ENCODE results near the gene ECHDC3.
A peak's percentile ranks its signal among the peaks of the same experiment; 100 is the strongest.

The ECHDC3 gene

DNA sequence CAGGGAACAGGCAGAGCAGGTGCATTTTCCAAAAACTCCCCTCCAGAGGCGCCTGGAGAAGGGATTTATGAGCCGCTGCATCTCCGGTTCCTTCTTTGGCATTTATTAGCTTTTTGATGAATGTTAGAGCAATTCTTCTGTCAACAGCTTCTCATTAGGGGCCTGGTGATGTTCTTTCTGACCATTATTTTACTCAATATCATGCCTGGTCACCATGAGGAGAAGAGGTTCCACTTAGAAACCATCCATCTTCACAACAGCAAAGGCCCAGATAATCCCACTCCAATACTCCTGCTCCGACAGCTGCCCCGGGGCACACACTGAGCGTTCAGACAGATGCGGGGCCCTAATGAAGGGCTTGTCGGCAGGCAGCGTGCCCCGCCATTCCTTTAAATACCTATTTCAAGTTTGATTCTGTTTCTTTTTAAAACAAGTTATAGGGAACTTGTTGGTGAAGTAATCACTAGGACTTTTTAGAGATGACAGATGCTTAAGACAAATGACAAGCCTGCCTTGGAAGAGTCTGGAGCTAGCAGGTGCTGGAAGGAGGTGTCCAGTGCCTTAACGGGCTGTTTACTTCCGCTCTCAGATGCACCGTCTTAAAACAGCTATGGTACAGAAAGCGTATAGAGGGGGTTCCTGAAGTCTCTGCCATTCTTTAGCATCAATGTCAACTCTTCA lies 31.7 kb downstream of the ECHDC3 start (continued):
- TF ChIP-seq ZNF341 (tag by site-specific recombination; IDR thresholded peaks at IDR 0.05; ENCODE audit: low read depth) (peak; percentile 48; the same call in 1 of the 2 replicates), ZNF660 (tag by site-specific recombination; IDR thresholded peaks at IDR 0.05) (no peak), ZNF239 (tag by site-specific recombination; IDR thresholded peaks at IDR 0.05) (no peak), ZNF211 (tag by site-specific recombination; IDR thresholded peaks at IDR 0.05; ENCODE audit: low read depth) (no peak), ZNF48 (tag by site-specific recombination; IDR thresholded peaks at IDR 0.05) (no peak), ZNF843 (tag by site-specific recombination; IDR thresholded peaks at IDR 0.05) (peak; percentile 99), SCRT2 (tag by site-specific recombination; IDR thresholded peaks at IDR 0.05) (peak; percentile 59), ZNF350 (tag by site-specific recombination; IDR thresholded peaks at IDR 0.05) (no peak), FEZF1 (tag by site-specific recombination; IDR thresholded peaks at IDR 0.05) (peak; percentile 99), ZNF529 (tag by site-specific recombination; IDR thresholded peaks at IDR 0.05; ENCODE audit: insufficient replicate concordance) (no peak), ZNF664 (tag by site-specific recombination; IDR thresholded peaks at IDR 0.05) (0 out of 2 replicates have a peak, but pooled peaks have one; percentile 19), KLF16 (tag by site-specific recombination; IDR thresholded peaks at IDR 0.05) (peak; percentile 64), MYNN (tag by site-specific recombination; IDR thresholded peaks at IDR 0.05; ENCODE audit: borderline replicate concordance) (no peak), ZNF513 (tag by site-specific recombination; IDR thresholded peaks at IDR 0.05) (peak; percentile 58), KLF1 (tag by site-specific recombination; IDR thresholded peaks at IDR 0.05) (peak; percentile 52; the same call in 1 of the 2 replicates), ZNF449 (tag by site-specific recombination; IDR thresholded peaks at IDR 0.05) (peak; percentile 44; the same call in 1 of the 2 replicates), ZNF354C (tag by site-specific recombination; IDR thresholded peaks at IDR 0.05; ENCODE audit: borderline replicate concordance, low read depth) (no peak), GLI4 (tag by site-specific recombination; IDR thresholded peaks at IDR 0.05) (no peak), ZNF2 (tag by site-specific recombination; IDR thresholded peaks at IDR 0.05) (peak; percentile 57; the same call in 1 of the 2 replicates), ZNF501 (tag by site-specific recombination; IDR thresholded peaks at IDR 0.05) (peak; percentile 64; the same call in 1 of the 2 replicates), GFI1B (tag by site-specific recombination; IDR thresholded peaks at IDR 0.05) (peak; percentile 79), ZNF184 (tag by site-specific recombination; IDR thresholded peaks at IDR 0.05) (0 out of 2 replicates have a peak, but pooled peaks have one; percentile 53), ZNF707 (tag by site-specific recombination; IDR thresholded peaks at IDR 0.05) (no peak)
- TF ChIP-seq, protein P1, sequence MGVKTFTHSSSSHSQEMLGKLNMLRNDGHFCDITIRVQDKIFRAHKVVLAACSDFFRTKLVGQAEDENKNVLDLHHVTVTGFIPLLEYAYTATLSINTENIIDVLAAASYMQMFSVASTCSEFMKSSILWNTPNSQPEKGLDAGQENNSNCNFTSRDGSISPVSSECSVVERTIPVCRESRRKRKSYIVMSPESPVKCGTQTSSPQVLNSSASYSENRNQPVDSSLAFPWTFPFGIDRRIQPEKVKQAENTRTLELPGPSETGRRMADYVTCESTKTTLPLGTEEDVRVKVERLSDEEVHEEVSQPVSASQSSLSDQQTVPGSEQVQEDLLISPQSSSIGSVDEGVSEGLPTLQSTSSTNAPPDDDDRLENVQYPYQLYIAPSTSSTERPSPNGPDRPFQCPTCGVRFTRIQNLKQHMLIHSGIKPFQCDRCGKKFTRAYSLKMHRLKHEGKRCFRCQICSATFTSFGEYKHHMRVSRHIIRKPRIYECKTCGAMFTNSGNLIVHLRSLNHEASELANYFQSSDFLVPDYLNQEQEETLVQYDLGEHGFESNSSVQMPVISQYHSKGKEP (tag by site-specific recombination; IDR thresholded peaks at IDR 0.05), result peak; percentile 96
- TF ChIP-seq, protein P2, sequence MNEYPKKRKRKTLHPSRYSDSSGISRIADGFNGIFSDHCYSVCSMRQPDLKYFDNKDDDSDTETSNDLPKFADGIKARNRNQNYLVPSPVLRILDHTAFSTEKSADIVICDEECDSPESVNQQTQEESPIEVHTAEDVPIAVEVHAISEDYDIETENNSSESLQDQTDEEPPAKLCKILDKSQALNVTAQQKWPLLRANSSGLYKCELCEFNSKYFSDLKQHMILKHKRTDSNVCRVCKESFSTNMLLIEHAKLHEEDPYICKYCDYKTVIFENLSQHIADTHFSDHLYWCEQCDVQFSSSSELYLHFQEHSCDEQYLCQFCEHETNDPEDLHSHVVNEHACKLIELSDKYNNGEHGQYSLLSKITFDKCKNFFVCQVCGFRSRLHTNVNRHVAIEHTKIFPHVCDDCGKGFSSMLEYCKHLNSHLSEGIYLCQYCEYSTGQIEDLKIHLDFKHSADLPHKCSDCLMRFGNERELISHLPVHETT (tag by site-specific recombination; IDR thresholded peaks at IDR 0.05), result peak; percentile 57; the same call in 1 of the 2 replicates
- TF ChIP-seq, protein P3, sequence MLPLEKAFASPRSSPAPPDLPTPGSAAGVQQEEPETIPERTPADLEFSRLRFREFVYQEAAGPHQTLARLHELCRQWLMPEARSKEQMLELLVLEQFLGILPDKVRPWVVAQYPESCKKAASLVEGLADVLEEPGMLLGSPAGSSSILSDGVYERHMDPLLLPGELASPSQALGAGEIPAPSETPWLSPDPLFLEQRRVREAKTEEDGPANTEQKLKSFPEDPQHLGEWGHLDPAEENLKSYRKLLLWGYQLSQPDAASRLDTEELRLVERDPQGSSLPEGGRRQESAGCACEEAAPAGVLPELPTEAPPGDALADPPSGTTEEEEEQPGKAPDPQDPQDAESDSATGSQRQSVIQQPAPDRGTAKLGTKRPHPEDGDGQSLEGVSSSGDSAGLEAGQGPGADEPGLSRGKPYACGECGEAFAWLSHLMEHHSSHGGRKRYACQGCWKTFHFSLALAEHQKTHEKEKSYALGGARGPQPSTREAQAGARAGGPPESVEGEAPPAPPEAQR (tag by site-specific recombination; IDR thresholded peaks at IDR 0.05), result no peak
- TF ChIP-seq, protein P4, sequence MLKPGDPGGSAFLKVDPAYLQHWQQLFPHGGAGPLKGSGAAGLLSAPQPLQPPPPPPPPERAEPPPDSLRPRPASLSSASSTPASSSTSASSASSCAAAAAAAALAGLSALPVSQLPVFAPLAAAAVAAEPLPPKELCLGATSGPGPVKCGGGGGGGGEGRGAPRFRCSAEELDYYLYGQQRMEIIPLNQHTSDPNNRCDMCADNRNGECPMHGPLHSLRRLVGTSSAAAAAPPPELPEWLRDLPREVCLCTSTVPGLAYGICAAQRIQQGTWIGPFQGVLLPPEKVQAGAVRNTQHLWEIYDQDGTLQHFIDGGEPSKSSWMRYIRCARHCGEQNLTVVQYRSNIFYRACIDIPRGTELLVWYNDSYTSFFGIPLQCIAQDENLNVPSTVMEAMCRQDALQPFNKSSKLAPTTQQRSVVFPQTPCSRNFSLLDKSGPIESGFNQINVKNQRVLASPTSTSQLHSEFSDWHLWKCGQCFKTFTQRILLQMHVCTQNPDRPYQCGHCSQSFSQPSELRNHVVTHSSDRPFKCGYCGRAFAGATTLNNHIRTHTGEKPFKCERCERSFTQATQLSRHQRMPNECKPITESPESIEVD (tag by site-specific recombination; IDR thresholded peaks at IDR 0.05), result peak; percentile 97

Data from HEK293 (cell line).